T-helper 17 cell (primary cell): ENCODE results near the gene ADAMTS2. TPM values are rescaled to one million over a fixed set of nuclear protein-coding genes. Genes with fewer than 3 reads are reported as not detected.

Experiments used
- ATAC-seq: fragments of 150-1000 bp; cut with Tn5 transposase; 2 replicates; pipeline ENCODE4 v1.10.0; 2021; ENCODE audit warnings: mild to moderate bottlenecking, moderate library complexity
- DNase-seq, 3 donors: peaks; one replicate each; pipeline versions ENCODE4 v3.0.0 to v3.0.0-alpha.2; 2020 to 2021
- H3K9me3 ChIP-seq: one replicate; pipeline ENCODE4 v1.7.0; 2013; ENCODE audit warnings: low read length, mild to moderate bottlenecking; ENCODE audit not compliant: control insufficient read depth, poor library complexity, severe bottlenecking
- H3K27ac Mint-ChIP-seq: one replicate; pipeline ENCODE4 v1.8.0; 2022; ENCODE audit warnings: mild to moderate bottlenecking, moderate library complexity, mixed read lengths
- H3K27me3 Mint-ChIP-seq: one replicate; pipeline ENCODE4 v1.8.0; 2022; ENCODE audit warnings: mixed read lengths
- H3K36me3 Mint-ChIP-seq: one replicate; pipeline ENCODE4 v1.8.0; 2022; ENCODE audit warnings: low read depth, mixed read lengths
- H3K4me1 Mint-ChIP-seq: one replicate; pipeline ENCODE4 v1.8.0; 2022; ENCODE audit warnings: mild to moderate bottlenecking, mixed read lengths
- H3K4me3 Mint-ChIP-seq: one replicate; pipeline ENCODE4 v1.8.0; 2022; ENCODE audit warnings: mild to moderate bottlenecking, moderate library complexity, mixed read lengths
- total RNA-seq, 4 donors: library from RNA in 2 of 4; stranded (reverse) in 2 of 4; gene quantifications; one replicate each; pipeline ENCODE4 v1.2.3 and lab custom pipeline; 2022 to 2026

Gene ADAMTS2
- total RNA-seq, 2 donors from 2014 or later = not detected

DNA sequence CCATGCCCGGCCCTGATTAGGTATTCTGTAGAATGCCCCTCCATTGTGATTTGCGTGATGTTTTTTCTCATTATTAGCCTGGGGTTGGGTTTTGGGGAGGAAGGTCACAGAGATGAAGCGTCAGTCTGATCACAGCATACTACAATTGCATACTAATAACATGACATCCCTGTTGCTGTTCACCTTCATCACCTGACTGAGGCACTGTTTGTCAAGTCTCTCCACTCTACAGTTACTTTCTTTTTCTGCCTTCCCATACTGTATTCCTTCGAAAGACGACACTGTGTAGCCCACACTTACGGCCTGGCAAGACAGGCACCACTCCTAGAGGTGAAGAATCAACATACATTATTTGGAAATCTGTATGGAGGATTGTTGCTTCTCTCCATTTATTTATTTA, 279.6 kb downstream of the ADAMTS2 start:
- H3K9me3 ChIP-seq = peaks cover 13% of the 10 kb centered on the region
- Mint-ChIP-seq H3K36me3 (peaks cover 11% of the 10 kb centered on the region), H3K4me1 (peaks cover 5% of the 10 kb centered on the region), H3K4me3 (no peak overlapping the region), H3K27ac (no peak overlapping the region), H3K27me3 (no peaks in the 10 kb centered on the region)
- ATAC-seq = no peak
- DNase-seq = no peak

DNA sequence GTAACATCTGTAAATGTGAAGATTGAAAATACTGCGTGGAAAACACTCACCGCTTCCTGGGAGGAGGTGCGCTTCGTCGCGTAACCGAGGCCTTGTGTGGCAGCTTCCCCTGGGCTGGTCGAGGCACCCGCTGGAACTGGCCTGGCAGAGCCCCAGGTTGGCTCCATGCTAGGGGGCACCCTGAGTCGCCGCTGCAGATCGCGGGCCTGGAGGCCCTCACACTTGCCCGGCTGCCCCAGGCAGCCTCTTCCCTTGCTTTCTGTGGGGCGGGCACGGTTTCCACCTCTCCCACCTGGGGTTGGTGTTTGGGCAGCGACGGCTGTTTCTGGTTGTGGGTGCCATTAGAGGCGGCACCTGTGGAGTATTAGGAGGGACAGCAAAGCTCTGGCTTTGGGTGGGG, 284.2 kb downstream of the ADAMTS2 start:
- Mint-ChIP-seq H3K36me3 (peaks cover 5% of the 10 kb centered on the region), H3K4me3 (peak overlapping the region; percentile 94), H3K4me1 (peaks cover 8% of the 10 kb centered on the region), H3K27me3 (peaks cover 8% of the 10 kb centered on the region), H3K27ac (peak overlapping the region; percentile 72)
- DNase-seq (no peak), ATAC-seq (no peak)
- peaks cover 3% of the 10 kb centered on the region for H3K9me3 ChIP-seq

Other genes with a start within 250 kb of the ADAMTS2 start
- gene RUFY1, start 205.1 kb upstream of the ADAMTS2 start, total RNA-seq = 100 to 1,000 TPM in 1 of 2 donors, 10 to 100 TPM in 1; 45.5 to 122 TPM